Endothelial cell of umbilical vein (primary cell): ENCODE measurements around the gene RPL22. TPM values are rescaled to one million over a fixed set of nuclear protein-coding genes. Genes with fewer than 3 reads are reported as not detected.

Experiments used
- BruUV-seq: library from RNA; stranded (reverse); fragments of 400-500 nt; replicated peaks from 2 replicates; lab custom pipeline; 2021; lab: Mats Ljungman, UMichigan
- CTCF ChIA-PET: fragments of 300-600, 350-600 bp; sonication (Branson Sonifier 250); formaldehyde crosslinking; loops from one replicate; lab custom pipeline; 2021; ENCODE audit warnings: antibody characterized with exemption, inconsistent platforms; lab: Charles Lee
- POLR2A ChIA-PET: fragments of 300-600, 350-600 bp; sonication (Branson Sonifier 250); formaldehyde crosslinking; loops from one replicate; lab custom pipeline; 2021; ENCODE audit warnings: antibody characterized with exemption, inconsistent platforms; lab: Charles Lee
- DNase-seq: peaks from one replicate; pipeline ENCODE4 v3.0.0-alpha.2; 2011; ENCODE audit warnings: low read depth, low spot score
- FAIRE-seq: peaks from 2 replicates; lab custom pipeline; 2011; peaks lifted over from hg19 to GRCh38; lab: Jason Lieb, UNC
- H2AFZ ChIP-seq: 2 replicates; pipeline ENCODE4 v1.6.0; 2012; ENCODE audit warnings: low read depth, low read length, control low read depth, inconsistent platforms
- H3K27ac ChIP-seq: 2 replicates; pipeline ENCODE4 v1.5.1; 2011; ENCODE audit warnings: low read depth, mild to moderate bottlenecking, control low read depth, low read length, moderate library complexity; ENCODE audit not compliant: insufficient read depth
- H3K27me3 ChIP-seq, 2 experiments: 2 replicates each; pipeline versions ENCODE4 v1.6.0 to v1.6.1; 2011; ENCODE audit warnings: low read length in 2 of 2, mixed read lengths in 1 of 2; ENCODE audit not compliant: control insufficient read depth in 2 of 2, insufficient read depth in 2 of 2
- H3K36me3 ChIP-seq, 2 experiments: 2 replicates in 1 of 2; 3 replicates in 1 of 2; pipeline ENCODE4 v1.5.1; 2011; ENCODE audit warnings: low read length in 2 of 2, mild to moderate bottlenecking in 1 of 2, moderate library complexity in 1 of 2; ENCODE audit not compliant: control insufficient read depth in 2 of 2, insufficient read depth in 2 of 2; ENCODE audit errors: extremely low read depth in 1 of 2
- H3K4me1 ChIP-seq: 3 replicates; pipeline ENCODE4 v1.5.1; 2011; ENCODE audit warnings: mild to moderate bottlenecking, low read length; ENCODE audit not compliant: control insufficient read depth, insufficient read depth; ENCODE audit errors: extremely low read depth
- H3K4me2 ChIP-seq: 2 replicates; pipeline ENCODE4 v1.6.1; 2011; ENCODE audit warnings: low read length, control low read depth, mixed read lengths; ENCODE audit not compliant: insufficient read depth
- H3K4me3 ChIP-seq, 3 experiments: fragments of 200-600 bp in 1 of 3; sonication (generic), shearing (Covaris generic) in 1 of 3; replicated peaks in 1 of 3; 2 replicates each; pipeline ENCODE4 v1.5.1; 2011 to 2016; ENCODE audit warnings: control low read depth in 3 of 3, low read length in 3 of 3, mild to moderate bottlenecking in 2 of 3, inconsistent platforms in 1 of 3, low read depth in 1 of 3, moderate library complexity in 1 of 3; ENCODE audit not compliant: insufficient read depth in 1 of 3
- H3K79me2 ChIP-seq: 2 replicates; pipeline ENCODE4 v1.6.0; 2012; ENCODE audit warnings: low read length, inconsistent platforms; ENCODE audit not compliant: control insufficient read depth, insufficient read depth
- H3K9ac ChIP-seq: replicated peaks from 2 replicates; pipeline ENCODE3; 2011; ENCODE audit warnings: low read length, control low read depth; ENCODE audit not compliant: insufficient read depth; ENCODE audit errors: extremely low read depth
- H3K9me1 ChIP-seq: replicated peaks from 3 replicates; pipeline ENCODE4 v1.6.0; 2011; ENCODE audit warnings: mild to moderate bottlenecking, low read length; ENCODE audit not compliant: control insufficient read depth, insufficient read depth; ENCODE audit errors: extremely low read depth
- H3K9me3 ChIP-seq: replicated peaks from 2 replicates; pipeline ENCODE4 v1.5.1; 2012; ENCODE audit warnings: low read length, inconsistent platforms; ENCODE audit not compliant: control insufficient read depth, insufficient read depth
- H4K20me1 ChIP-seq: replicated peaks from 2 replicates; pipeline ENCODE3; 2011; ENCODE audit warnings: mild to moderate bottlenecking, low read length; ENCODE audit not compliant: control insufficient read depth, insufficient read depth; ENCODE audit errors: extremely low read depth
- CTCF ChIP-seq, 2 donors: IDR thresholded peaks; 1 replicate in 1 of 2; 2 replicates in 1 of 2; pipeline ENCODE4 v1.5.1; 2011; ENCODE audit warnings: low read length in 2 of 2, mild to moderate bottlenecking in 2 of 2, moderate library complexity in 2 of 2, control low read depth in 1 of 2, inconsistent platforms in 1 of 2, low read depth in 1 of 2; ENCODE audit not compliant: insufficient read depth in 1 of 2; ENCODE audit errors: extremely low read depth in 1 of 2
- EZH2 ChIP-seq: IDR thresholded peaks from 2 replicates; pipeline ENCODE4 v1.6.1; 2012; ENCODE audit warnings: borderline replicate concordance, low read depth, mild to moderate bottlenecking, moderate library complexity, low read length, inconsistent platforms; ENCODE audit not compliant: severe bottlenecking
- FOS ChIP-seq: IDR thresholded peaks from 2 replicates; pipeline ENCODE4 v1.6.1; 2011; ENCODE audit warnings: mild to moderate bottlenecking, low read length, moderate library complexity, borderline replicate concordance; ENCODE audit not compliant: insufficient read depth
- GATA2 ChIP-seq: IDR thresholded peaks from 2 replicates; pipeline ENCODE4 v1.7.0; 2011; ENCODE audit warnings: low read depth, mild to moderate bottlenecking, moderate library complexity, mixed read lengths, low read length; ENCODE audit not compliant: insufficient read length, insufficient read depth
- JUN ChIP-seq: IDR thresholded peaks from 2 replicates; pipeline ENCODE4 v1.6.1; 2011; ENCODE audit warnings: borderline replicate concordance, low read depth; ENCODE audit not compliant: insufficient read length, insufficient read depth
- MAX ChIP-seq: IDR thresholded peaks from 2 replicates; pipeline ENCODE4 v1.6.1; 2011; ENCODE audit not compliant: insufficient read depth, insufficient read length
- MYC ChIP-seq: IDR thresholded peaks from one replicate; pipeline ENCODE4 v1.6.1; 2011; ENCODE audit warnings: mild to moderate bottlenecking, low read depth, low read length
- POLR2A ChIP-seq: IDR thresholded peaks from 2 replicates; pipeline ENCODE4 v1.6.1; 2012; ENCODE audit warnings: low read depth, mild to moderate bottlenecking, control low read depth, low read length
- POLR2AphosphoS5 ChIP-seq: IDR thresholded peaks from 2 replicates; pipeline ENCODE4 v1.6.1; 2012; ENCODE audit warnings: low read depth, mild to moderate bottlenecking, control low read depth, low read length, moderate library complexity; ENCODE audit not compliant: insufficient read depth
- dilution Hi-C: fragments of 300-500 bp; cut with MboI; formaldehyde crosslinking; loops from one replicate; pipeline ENCODE4 v1.15.0; 2019; ENCODE audit warnings: low sequenced_read_pairs; ENCODE audit not compliant: extremely low pct_ligation_motif_present
- intact Hi-C: fragments of 100-400 bp; cut with micrococcal nuclease; formaldehyde crosslinking; loops from one replicate; pipeline ENCODE4 v1.10.0; 2022
- polyA plus RNA-seq, 4 experiments: library from polyadenylated mRNA; depleted of rRNA in 3 of 4; stranded (reverse) in 3 of 4; unstranded in 1 of 4; fragments of >200 nt; gene quantifications; 2 replicates each; pipeline versions ENCODE4 v1.2.1 to v1.2.3, GENCODE V29; 2011 to 2012; ENCODE audit warnings: missing spikeins in 1 of 4
- total RNA-seq: library from RNA; stranded (reverse); gene quantifications from 2 replicates; pipeline ENCODE4 v1.2.3, GENCODE V29; 2021

Gene RPL22
- total and polyA plus RNA-seq, 2 donors (not counting 3 experiments of a cell fraction or from before 2014, with no cell fraction given), result 71.2 to 343 TPM

- intact Hi-C loops (loop anchor here (2.0 kb wide), 3 partner anchors 17 to 205 kb away; partner anchors contain the start of genes CHD5 and NPHP4), dilution Hi-C loops (no loop called here)
- H4K20me1 ChIP-seq, result no peaks in the 10 kb centered on the region
- H3K27ac ChIP-seq, result no peak overlapping the region
- FAIRE-seq (no peak), DNase-seq (no peak)
- no TSS peak for BruUV-seq
- H3K9ac ChIP-seq, result peak overlapping the region; percentile 96
- peak overlapping the region; percentile 94 for H3K4me2 ChIP-seq
- peaks cover 17% of the 10 kb centered on the region for H3K4me1 ChIP-seq
- H3K9me1 ChIP-seq, result no peaks in the 10 kb centered on the region
- TF ChIP-seq POLR2AphosphoS5, result no peak
- TF ChIP-seq MYC, result no peak
- TF ChIP-seq CTCF (IDR thresholded peaks at IDR 0.05; ENCODE audit: extremely low read depth in 1 of 2, insufficient read depth in 1 of 2, low read depth in 1 of 2, low read length in 2 of 2), result no peak
- TF ChIP-seq EZH2, result no peak
- TF ChIP-seq GATA2, result no peak
- no peak for TF ChIP-seq MAX
- no peak for TF ChIP-seq JUN
- TF ChIP-seq POLR2A, result no peak
- no peak for TF ChIP-seq FOS
- H3K27me3 ChIP-seq, result no peaks in the 10 kb centered on the region
- H3K9me3 ChIP-seq, result no peaks in the 10 kb centered on the region
- H3K4me3 ChIP-seq, result peak overlapping the region in 2 of 3 experiments; percentile 78 to 90
- POLR2A ChIA-PET, result no interaction called here
- peaks cover 55% of the 10 kb centered on the region for H3K79me2 ChIP-seq
- H2AFZ ChIP-seq, result no peak overlapping the region
- CTCF ChIA-PET, result interaction anchor here (0.7 to 1.9 kb wide), 3 partner anchors 9 to 48 kb away, joined by 3 to 7 read pairs (median 4); no protein-coding TSS in a partner anchor
- H3K36me3 ChIP-seq, result peaks cover 13% of the 10 kb centered on the region in 2 experiments
Observed at GRCh38 chr1:6197746-6198427, 1.5 kb downstream of the RPL22 start.
